HepG2 (cell line): ENCODE data around the gene DNM1. TPM values are rescaled to one million over a fixed set of nuclear protein-coding genes. Genes with fewer than 3 reads are reported as not detected.

Source experiments
- ATAC-seq: fragments of 200-7000 bp; cut with Tn5 transposase; 3 replicates; pipeline ENCODE4 v1.9.1; 2020; ENCODE audit warnings: mild to moderate bottlenecking, moderate library complexity
- BruUV-seq: library from RNA; stranded (reverse); fragments of 400-500 nt; replicated peaks from 2 replicates; lab custom pipeline; 2021; lab: Mats Ljungman, UMichigan
- CTCF ChIA-PET: fragments of 300-600 bp; formaldehyde crosslinking; extraction: SDS; loops from one replicate; lab custom pipeline; 2021; ENCODE audit warnings: low total read pairs, inconsistent platforms, low intra/inter-chr PET ratio; lab: Yijun Ruan, JAX
- POLR2A ChIA-PET: fragments of 350-600 bp; sonication (Branson Sonifier 250); formaldehyde crosslinking; loops from one replicate; lab custom pipeline; 2020; ENCODE audit warnings: antibody characterized with exemption, inconsistent platforms; lab: Yijun Ruan, JAX
- DNase-seq: peaks from one replicate; pipeline ENCODE4 v3.0.0-alpha.2; 2015; ENCODE audit warnings: low spot score
- FAIRE-seq: peaks from 3 replicates; lab custom pipeline; 2011; peaks lifted over from hg19 to GRCh38; lab: Jason Lieb, UNC
- H2AFZ ChIP-seq: one replicate; pipeline ENCODE4 v1.6.1; 2011; ENCODE audit warnings: low read length, inconsistent platforms
- H3K27ac ChIP-seq: fragments of 300-600 bp; 3 replicates; pipeline ENCODE4 v1.8.0; 2011; ENCODE audit warnings: mixed run types, mild to moderate bottlenecking, mixed read lengths, low read length, inconsistent platforms; ENCODE audit not compliant: insufficient read depth; ENCODE audit errors: extremely low read length
- H3K27me3 ChIP-seq, 2 experiments: fragments of 200-600 bp in 1 of 2; 2 replicates in 1 of 2; 3 replicates in 1 of 2; pipeline versions ENCODE4 v1.6.0 to v1.8.0; 2011; ENCODE audit warnings: low read length in 2 of 2, mild to moderate bottlenecking in 2 of 2, moderate library complexity in 2 of 2, inconsistent platforms in 1 of 2; ENCODE audit not compliant: insufficient read depth in 2 of 2, control insufficient read depth in 1 of 2
- H3K36me3 ChIP-seq, 2 experiments: fragments of 200-600 bp in 1 of 2; replicated peaks in 1 of 2; 2 replicates in 1 of 2; 3 replicates in 1 of 2; pipeline versions ENCODE4 v1.5.1 to v1.8.0; 2011; ENCODE audit warnings: low read length in 2 of 2, inconsistent platforms in 1 of 2; ENCODE audit not compliant: insufficient read depth in 2 of 2, control insufficient read depth in 1 of 2
- H3K4me1 ChIP-seq: 2 replicates; pipeline ENCODE4 v1.5.1; 2012; ENCODE audit warnings: low read length, inconsistent platforms; ENCODE audit not compliant: insufficient read depth
- H3K4me2 ChIP-seq: 2 replicates; pipeline ENCODE4 v1.6.0; 2011; ENCODE audit warnings: low read depth, low read length, inconsistent platforms
- H3K4me3 ChIP-seq, 3 experiments: fragments of 200-600 bp in 1 of 3; sonication (generic), shearing (Covaris generic) in 1 of 3; replicated peaks in 1 of 3; 2 replicates each; pipeline ENCODE4 v1.5.1; 2011 to 2016; ENCODE audit warnings: low read length in 3 of 3, inconsistent platforms in 2 of 3, low read depth in 2 of 3, mild to moderate bottlenecking in 2 of 3, control low read depth in 1 of 3, mixed read lengths in 1 of 3; ENCODE audit not compliant: insufficient read depth in 1 of 3
- H3K79me2 ChIP-seq: one replicate; pipeline ENCODE4 v1.6.1; 2011; ENCODE audit warnings: low read length, inconsistent platforms; ENCODE audit not compliant: insufficient read depth
- H3K9ac ChIP-seq: 2 replicates; pipeline ENCODE4 v1.6.0; 2011; ENCODE audit warnings: mild to moderate bottlenecking, low read depth, low read length, inconsistent platforms; ENCODE audit not compliant: insufficient read depth
- H3K9me3 ChIP-seq: 2 replicates; pipeline ENCODE4 v1.5.1; 2012; ENCODE audit warnings: mild to moderate bottlenecking, low read length
- H4K20me1 ChIP-seq: 2 replicates; pipeline ENCODE4 v1.6.0; 2011; ENCODE audit warnings: inconsistent platforms, mild to moderate bottlenecking, low read length, moderate library complexity; ENCODE audit not compliant: insufficient read depth
- TBP ChIP-seq: sonication (generic); formaldehyde crosslinking; IDR thresholded peaks from 2 replicates; pipeline ENCODE4 v1.5.0; 2020; ENCODE audit warnings: missing genetic modification reagents
- ZNF468 ChIP-seq: sonication (generic); formaldehyde crosslinking; IDR thresholded peaks from 2 replicates; pipeline ENCODE4 v1.8.0; 2022; ENCODE audit warnings: mild to moderate bottlenecking, moderate library complexity, missing genetic modification reagents
- WGBS: methylation state at CpG from one replicate; pipeline ENCODE4 v1.1.6; 2017; ENCODE audit warnings: low lambda C conversion rate; 5-methylcytosine and 5-hydroxymethylcytosine counted together
- in situ Hi-C: cut with HindIII; loops from 2 replicates; pipeline ENCODE4 v1.10.0; 2017; ENCODE audit warnings: low pct_unique_long_range_greater_than_20kb; ENCODE audit not compliant: extremely low pct_ligation_motif_present
- intact Hi-C: fragments of 100-400 bp; cut with micrococcal nuclease; formaldehyde crosslinking; loops from one replicate; pipeline ENCODE4 v1.10.0; 2022; ENCODE audit not compliant: unreplicated experiment
- polyA plus RNA-seq, 8 experiments: library from polyadenylated mRNA; depleted of rRNA in 3 of 8; stranded (reverse) in 7 of 8; unstranded in 1 of 8; fragments of >200 nt; fragmentation: Illumina TruSeq in 4 of 8; extraction: Trizol in 4 of 8; gene quantifications; 2 replicates each; pipeline versions ENCODE4 v1.2.1 to v1.2.3, GENCODE V29; 2011 to 2016; ENCODE audit warnings: low read depth in 4 of 8, missing spikeins in 1 of 8, mixed read lengths in 1 of 8; ENCODE audit not compliant: insufficient read depth in 1 of 8
- total RNA-seq, 5 experiments: library from RNA; depleted of rRNA; stranded (reverse); fragments of >200 nt; fragmentation: Illumina TruSeq; extraction: Trizol; gene quantifications; 2 replicates each; pipeline ENCODE4 v1.2.3, GENCODE V29; 2016; ENCODE audit warnings: low read depth in 1 of 5
- TF ChIP-seq, protein P1 (sequence below): sonication (generic); formaldehyde crosslinking; IDR thresholded peaks from 2 replicates; pipeline ENCODE4 v1.4.0; 2020; ENCODE audit warnings: missing genetic modification reagents

Gene DNM1
- total and polyA plus RNA-seq, 2 of the 13 experiments (the other 11 are each of a cell fraction or from before 2014, with no cell fraction given): 0.13 to 0.58 TPM

DNA sequence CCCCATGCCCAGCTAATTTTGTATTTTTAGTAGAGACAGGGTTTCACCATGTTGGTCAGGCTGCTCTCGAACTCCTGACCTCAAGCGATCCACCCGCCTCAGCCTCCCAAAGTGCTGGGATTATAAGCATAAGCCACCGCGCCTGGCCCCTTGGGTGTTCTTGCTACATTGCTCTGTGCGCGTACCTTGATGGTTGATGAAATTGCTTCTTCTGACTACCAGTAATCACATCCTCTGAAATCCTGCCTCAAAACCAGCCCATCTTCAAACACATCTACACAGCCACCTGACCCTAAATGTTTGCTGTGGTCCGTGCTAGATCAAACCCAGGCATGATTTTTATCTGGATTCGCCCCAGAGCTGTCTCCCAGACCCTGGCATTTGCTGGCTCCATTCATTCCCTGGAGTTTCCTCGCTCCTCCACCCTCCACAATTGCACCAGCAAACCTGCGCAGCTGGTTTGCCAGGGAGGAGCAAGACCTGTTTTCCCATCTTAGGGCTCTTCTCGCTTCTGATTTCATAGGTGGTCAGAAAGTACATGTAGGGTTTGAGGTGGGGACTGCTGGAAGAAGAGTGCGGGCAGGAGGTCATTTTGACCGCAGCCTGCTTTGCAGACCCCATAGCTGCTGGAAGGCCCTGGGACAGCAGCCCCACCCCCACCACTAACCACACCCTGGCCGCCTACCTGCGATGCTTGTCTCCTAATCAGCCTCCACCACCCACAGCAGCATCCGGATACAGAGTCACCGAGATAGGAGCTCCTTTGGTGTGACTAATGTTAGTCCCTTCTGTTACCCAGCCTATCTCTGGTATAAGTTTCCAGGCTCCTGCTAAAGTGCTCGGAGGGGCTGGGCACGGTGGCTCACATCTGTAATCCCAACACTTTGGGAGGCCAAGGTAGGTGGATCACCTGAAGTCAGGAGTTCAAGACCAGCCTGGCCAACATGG lies 95.6 kb downstream of the DNM1 start:
- WGBS: 78% methylated on average over 18 of the region's 20 CpGs
- Histone ChIP-seq H4K20me1 (no peaks in the 10 kb centered on the region), H3K36me3 (no peaks in the 10 kb centered on the region), H3K79me2 (no peaks in the 10 kb centered on the region), H3K4me2 (no peak overlapping the region), H3K4me1 (peaks cover 36% of the 10 kb centered on the region), H3K4me3 (no peak overlapping the region), H3K27ac (no peak overlapping the region), H3K9ac (no peak overlapping the region), H2AFZ (no peak overlapping the region), H3K9me3 (no peaks in the 10 kb centered on the region), H3K27me3 (no peaks in the 10 kb centered on the region; a peak in 1 of 5 replicates)
- CTCF ChIA-PET: no interaction called here
- in situ Hi-C loops: loop anchor here (5.0 kb wide), 2 partner anchors 43 to 113 kb away; partner anchors contain the start of gene SLC27A4
- ATAC-seq: no peak
- no TSS peak for BruUV-seq
- no peak for FAIRE-seq
- POLR2A ChIA-PET: interaction anchor here (0.6 to 2.3 kb wide), 6 partner anchors 8 to 72 kb away, joined by 3 to 15 read pairs (median 4); partner anchors contain the start of genes SLC27A4 and URM1
- intact Hi-C loops: loop anchor here (5.0 kb wide), 1 partner anchor 113 kb away; no protein-coding TSS in a partner anchor
- DNase-seq: no peak
- TF ChIP-seq, protein P1, sequence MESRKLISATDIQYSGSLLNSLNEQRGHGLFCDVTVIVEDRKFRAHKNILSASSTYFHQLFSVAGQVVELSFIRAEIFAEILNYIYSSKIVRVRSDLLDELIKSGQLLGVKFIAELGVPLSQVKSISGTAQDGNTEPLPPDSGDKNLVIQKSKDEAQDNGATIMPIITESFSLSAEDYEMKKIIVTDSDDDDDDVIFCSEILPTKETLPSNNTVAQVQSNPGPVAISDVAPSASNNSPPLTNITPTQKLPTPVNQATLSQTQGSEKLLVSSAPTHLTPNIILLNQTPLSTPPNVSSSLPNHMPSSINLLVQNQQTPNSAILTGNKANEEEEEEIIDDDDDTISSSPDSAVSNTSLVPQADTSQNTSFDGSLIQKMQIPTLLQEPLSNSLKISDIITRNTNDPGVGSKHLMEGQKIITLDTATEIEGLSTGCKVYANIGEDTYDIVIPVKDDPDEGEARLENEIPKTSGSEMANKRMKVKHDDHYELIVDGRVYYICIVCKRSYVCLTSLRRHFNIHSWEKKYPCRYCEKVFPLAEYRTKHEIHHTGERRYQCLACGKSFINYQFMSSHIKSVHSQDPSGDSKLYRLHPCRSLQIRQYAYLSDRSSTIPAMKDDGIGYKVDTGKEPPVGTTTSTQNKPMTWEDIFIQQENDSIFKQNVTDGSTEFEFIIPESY: peak; percentile 55; the same call in 1 of the 2 replicates
- TF ChIP-seq ZNF468 (no peak), TBP (CRISPR knock-in tag) (no peak)
